GM18868 (cell line): ENCODE results near the gene HBA2.
"Not testable (repeated sequence)": the region's sequence is repeated elsewhere in the genome, so short reads cannot be mapped to it uniquely, and the experiment has no call there.

Experiments
- ATAC-seq: cut with Tn5 transposase; IDR thresholded peaks from one replicate; pipeline ENCODE4 v1.9.1; 2021; ENCODE audit warnings: mild to moderate bottlenecking, moderate library complexity; ENCODE audit not compliant: unreplicated experiment

The HBA2 gene

DNA sequence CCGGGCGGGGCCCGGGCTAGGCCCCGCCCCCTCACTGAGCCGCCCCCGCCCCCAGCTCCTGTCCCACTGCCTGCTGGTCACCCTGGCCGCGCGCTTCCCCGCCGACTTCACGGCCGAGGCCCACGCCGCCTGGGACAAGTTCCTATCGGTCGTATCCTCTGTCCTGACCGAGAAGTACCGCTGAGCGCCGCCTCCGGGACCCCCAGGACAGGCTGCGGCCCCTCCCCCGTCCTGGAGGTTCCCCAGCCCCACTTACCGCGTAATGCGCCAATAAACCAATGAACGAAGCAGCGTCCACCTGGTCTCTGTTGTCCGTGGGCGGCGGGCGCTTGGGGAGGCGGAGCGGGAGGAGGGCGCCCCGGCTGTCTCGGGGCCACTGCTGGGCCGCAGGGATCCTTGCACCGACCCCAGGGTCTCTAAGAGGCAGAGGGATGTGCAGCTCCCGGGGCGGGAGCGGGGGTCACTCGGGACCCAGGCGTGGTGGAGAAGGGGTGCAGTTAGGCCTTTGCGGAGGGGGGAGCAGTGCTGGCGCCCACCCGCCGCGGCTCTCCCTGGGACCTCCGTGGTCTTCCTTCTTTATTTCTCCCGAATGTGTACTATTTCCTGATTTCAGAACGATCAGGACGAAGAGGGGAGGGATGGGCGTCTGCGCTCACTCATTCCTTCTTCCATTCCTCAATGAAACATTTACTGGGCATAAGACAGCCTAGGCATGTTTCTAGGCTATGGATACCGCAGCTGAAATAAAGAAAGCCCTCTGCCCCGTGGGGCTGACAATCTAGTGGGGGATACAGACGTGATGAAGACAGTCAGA, 18.3 kb upstream of the HBA2 start:
- ATAC-seq = no peak

DNA sequence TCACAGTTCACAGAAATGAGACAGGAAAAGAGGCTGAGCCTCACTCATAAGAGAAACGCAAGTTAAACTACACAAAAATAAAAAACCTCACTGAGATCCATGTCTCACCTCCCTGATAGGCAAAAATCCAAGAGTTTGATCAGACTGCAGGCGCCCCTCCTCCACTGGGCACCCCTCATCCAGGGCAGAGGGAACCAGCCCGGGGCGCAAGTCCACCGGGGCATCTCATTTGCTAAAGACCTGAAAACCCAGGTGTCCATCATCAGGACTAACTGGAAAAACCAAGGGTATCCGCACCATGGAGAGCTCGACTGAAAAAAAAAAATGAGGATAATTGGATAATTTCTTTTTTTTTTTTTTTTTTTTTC, 17.7 kb upstream of the HBA2 start:
- no peak for ATAC-seq

DNA sequence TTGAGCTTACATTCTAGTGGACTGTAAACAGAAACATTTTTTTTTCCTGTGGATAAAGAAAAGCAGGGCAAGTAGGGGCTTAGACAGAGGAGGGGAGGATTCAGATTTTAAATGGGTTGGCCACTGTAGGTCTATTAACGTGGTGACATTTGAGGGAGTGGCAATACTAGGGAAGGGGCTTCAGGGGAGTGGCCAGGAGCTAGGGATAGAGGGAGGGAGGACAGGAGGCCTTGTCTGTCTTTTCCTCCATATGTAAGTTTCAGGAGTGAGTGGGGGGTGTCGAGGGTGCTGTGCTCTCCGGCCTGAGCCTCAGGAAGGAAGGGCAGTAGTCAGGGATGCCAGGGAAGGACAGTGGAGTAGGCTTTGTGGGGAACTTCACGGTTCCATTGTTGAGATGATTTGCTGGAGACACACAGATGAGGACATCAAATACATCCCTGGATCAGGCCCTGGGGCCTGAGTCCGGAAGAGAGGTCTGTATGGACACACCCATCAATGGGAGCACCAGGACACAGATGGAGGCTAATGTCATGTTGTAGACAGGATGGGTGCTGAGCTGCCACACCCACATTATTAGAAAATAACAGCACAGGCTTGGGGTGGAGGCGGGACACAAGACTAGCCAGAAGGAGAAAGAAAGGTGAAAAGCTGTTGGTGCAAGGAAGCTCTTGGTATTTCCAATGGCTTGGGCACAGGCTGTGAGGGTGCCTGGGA, 13.4 kb upstream of the HBA2 start:
- no peak for ATAC-seq

DNA sequence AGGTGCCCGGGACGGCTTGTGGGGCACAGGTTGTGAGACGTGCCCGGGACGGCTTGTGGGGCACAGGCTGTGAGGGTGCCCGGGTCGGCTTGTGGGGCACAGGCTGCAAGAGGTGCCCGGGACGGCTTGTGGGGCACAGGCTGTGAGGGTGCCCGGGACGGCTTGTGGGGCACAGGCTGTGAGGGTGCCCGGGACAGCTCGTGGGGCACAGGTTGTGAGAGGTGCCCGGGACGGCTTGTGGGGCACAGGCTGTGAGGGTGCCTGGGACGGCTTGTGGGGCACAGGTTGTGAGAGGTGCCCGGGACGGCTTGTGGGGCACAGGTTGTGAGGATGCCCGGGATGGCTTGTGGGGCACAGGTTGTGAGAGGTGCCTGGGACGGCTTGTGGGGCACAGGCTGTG, 12.4 kb upstream of the HBA2 start:
- not testable (repeated sequence) for ATAC-seq

DNA sequence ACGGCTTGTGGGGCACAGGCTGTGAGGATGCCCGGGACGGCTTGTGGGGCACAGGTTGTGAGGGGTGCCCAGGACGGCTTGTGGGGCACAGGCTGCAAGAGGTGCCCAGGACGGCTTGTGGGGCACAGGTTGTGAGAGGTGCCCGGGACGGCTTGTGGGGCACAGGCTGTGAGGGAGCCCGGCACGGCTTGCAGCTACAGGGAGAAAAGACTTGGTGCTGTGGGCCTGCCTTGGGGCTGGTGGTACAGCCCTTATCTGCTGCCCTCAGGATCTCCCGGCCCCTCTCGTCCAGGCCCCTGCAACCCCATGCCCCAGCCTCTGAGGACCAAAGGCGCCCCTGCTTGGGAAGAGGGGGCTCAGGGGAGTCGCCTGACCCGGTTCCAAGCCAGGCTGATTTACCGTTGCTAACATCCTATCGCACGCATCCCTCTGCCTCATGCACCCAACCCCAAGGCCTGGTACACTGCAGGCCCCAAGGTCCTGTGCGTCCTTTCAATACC, 11.9 kb upstream of the HBA2 start:
- no peak for ATAC-seq

DNA sequence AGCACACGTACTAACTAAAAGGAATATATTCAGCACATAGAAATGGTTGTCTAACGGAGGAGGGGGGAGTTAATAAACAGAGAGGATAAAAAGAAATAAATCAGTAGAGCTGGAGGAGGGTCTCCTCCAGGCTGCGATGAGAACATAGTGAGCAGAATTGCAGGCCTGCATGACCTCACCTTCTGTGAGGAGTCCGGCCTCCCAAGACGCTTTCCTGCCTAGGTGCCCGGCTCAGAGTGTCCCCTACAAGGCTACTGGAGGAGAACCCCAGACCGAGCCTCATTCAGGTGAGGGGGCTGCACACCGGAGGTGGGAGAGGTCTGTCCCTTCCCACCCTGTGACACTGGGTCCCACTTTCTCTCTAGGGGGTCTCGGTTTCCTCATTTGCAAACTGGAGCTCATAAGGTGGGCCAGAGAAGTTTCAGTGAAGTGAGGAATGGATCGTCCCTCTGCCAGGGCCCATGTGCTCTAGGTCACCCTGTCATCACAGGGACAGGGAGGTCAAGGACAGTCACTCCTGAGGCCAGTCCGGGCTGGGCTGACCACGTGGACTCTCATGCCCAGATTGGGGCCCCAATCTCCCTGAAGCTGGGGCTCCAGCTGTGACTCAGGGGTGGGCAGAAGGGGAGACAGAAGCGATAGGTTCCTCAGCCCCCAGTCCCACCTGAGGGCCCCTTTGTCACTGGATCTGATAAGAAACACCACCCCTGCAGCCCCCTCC, 10.2 kb upstream of the HBA2 start:
- ATAC-seq = no peak

DNA sequence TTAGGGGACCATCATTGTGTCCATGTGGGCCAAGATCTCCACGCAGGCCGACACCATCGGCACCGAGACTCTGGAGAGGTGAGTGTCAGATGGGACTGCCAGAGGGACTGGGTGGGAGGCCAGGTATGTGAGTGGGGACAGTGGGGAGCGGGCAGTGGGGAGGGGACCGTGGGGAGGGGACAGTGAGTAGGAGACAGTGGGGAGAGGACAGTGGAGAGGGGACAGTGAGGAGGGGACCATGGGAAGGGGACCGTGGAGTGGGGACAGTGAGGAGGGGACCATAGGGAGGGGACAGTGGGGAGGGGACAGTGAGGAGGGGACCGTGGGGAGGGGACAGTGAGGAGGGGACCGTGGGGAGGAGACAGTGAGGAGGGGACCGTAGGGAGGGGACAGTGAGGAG, 9.5 kb upstream of the HBA2 start:
- ATAC-seq = not testable (repeated sequence)

DNA sequence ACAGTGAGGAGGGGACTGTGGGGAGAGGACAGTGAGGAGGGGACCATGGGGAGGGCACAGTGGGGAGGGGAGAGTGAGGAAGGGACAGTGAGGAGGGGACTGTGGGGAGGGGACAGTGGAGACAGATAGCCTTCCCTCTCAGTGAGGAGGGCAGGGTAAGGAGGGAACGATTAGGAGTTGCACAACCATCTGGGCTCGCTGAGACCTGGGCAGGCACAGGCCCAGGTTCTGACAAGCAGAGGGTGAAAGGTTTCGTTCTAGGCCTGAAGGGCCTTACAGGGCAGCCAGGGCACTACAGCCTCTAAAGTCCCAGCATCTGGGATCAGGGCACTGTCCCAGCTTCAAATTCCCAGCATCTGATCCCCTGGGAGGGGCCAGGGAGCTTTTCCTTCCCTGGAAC, 9.0 kb upstream of the HBA2 start:
- not testable (repeated sequence) for ATAC-seq

DNA sequence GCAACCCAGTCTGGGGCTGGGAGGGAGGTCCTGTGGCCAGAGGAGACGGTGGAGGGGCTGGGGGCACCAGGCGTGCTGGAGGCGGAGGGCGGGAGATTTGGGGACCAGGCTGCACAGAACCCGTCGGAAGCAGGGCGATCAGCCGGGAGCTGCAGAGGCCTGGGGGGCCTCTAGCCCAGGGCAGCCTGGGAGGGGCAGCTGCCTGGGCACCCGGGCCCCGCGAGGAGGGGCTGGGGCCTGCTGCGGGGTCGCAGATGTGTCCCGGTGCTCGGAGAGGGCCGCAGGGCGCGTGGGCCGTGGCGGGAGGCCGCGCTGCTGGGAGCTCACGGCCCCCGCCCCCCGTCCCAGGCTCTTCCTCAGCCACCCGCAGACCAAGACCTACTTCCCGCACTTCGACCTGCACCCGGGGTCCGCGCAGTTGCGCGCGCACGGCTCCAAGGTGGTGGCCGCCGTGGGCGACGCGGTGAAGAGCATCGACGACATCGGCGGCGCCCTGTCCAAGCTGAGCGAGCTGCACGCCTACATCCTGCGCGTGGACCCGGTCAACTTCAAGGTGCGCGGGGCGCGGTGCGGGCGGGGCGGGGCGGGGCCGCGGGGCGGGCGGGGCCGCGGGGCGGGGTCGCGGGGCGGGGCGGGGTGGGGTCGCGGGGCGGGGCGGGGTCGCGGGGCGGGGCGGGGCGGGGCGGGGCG, 8.4 kb upstream of the HBA2 start:
- ATAC-seq = not testable (repeated sequence)

DNA sequence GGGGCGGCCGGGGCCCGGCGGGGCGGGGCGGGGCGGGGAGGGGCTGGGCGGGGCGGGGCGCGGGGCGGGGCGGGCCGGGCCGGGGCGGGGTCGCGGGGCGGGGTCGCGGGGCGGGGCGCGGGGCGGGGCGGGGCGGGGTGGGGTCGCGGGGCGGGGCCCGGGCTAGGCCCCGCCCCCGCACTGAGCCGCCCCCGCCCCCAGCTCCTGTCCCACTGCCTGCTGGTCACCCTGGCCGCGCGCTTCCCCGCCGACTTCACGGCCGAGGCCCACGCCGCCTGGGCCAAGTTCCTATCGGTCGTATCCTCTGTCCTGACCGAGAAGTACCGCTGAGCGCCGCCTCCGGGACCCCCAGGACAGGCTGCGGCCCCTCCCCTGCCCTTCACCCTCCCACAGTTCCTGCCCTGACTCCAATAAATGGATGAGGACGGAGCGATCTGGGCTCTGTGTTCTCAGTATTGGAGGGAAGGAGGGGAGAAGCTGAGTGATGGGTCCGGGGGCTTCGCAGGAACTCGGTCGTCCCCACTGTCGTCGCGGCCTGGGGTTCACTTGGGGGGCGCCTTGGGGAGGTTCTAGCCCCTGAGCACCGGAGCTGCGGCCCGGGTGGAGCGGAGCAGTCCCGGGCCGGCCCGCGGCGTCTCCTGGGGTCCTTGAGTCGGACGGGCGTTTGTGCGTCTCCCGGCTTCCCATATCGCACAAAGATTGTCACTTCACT, 7.7 kb upstream of the HBA2 start:
- no peak for ATAC-seq

DNA sequence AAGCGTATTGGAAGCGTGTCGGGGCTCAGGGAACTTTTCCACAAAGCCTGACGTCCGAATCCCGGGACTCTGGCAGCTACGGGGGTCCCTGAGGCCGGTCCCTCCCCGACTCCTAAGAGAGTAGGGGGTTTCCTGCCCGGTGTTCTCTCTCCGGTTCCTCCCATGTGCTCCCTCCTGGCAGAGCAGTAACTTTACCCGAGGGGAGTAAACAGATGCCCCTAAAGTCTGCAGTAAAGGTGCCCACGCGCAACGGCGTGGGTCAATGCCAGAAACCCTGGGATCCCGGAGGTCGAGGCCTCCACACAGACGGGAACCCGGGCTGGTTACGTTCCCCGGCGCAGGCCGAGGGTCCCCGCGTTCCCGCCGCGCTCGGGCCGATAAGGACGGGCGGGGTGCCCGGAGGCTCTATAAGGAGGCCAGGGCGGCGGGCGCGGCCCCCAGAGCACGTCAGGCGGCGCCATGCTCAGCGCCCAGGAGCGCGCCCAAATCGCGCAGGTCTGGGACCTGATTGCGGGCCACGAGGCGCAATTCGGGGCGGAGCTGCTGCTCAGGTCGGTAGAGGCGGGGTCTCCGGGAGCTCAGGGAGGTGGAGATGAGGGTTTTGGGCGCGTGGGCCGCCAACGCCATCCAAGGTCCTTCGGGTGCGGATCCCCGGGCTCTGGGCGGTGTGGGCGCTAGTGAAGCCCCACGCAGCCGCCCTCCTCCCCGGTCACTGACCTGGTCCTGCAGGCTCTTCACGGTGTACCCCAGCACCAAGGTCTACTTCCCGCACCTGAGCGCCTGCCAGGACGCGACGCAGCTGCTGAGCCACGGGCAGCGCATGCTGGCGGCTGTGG, 6.9 kb upstream of the HBA2 start, which contains the start of gene HBM:
Gene HBM, plus strand, starts transcription at position 440 of the 836 bp plus-strand sequence. Its CDS starts 20 bp downstream, at position 460.
- ATAC-seq = no peak

DNA sequence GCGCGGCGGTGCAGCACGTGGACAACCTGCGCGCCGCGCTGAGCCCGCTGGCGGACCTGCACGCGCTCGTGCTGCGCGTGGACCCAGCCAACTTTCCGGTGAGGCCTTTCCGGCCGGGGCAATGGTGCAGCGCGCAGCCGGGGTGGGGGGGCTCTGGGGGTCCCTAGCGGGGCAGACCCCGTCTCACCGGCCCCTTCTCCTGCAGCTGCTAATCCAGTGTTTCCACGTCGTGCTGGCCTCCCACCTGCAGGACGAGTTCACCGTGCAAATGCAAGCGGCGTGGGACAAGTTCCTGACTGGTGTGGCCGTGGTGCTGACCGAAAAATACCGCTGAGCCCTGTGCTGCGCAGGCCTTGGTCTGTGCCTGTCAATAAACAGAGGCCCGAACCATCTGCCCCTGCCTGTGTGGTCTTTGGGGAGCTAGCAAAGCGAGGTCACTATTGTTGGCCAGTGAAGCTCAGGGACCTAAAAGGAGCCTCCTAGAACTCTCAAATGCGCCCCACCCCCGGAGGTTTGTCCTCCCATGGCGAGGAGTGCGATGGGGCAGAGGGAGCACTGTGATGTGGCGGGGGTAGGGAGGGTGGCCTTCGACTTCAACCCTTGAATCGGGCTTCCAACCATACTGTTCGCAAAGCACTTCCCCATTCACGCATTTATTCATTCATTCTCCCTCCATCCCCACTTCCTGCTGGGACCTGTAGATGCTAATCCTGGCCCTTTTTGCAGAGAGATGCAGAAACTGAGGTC, 6.1 kb upstream of the HBA2 start:
- no peak for ATAC-seq

DNA sequence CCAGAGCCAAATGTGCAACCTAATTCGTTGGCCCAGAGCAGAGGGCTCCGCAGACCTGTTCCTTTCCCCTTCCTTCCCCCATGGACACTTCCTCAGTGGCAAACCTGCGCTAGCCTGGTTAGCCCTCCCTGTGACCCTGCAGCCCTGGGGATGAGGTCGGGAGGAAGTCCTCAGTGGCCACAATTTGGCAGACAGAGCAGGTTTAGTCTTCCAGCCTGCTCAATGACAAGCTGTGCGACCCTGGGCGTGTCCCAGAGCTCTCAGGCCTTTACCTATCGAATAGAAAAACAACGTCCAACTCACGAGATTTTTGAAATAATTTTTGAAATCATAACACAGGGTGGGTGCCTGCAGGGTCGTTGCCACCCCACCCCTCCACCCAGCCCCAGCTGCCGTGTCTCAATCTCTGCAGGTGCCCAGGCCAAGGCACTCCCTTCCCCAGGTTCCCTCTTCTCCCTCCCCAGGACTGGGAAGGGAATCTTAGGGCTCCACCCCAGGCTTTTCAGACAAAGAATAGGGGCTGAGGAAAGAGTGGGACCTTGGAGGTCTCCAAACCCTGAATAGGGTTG, 5.5 kb upstream of the HBA2 start:
- no peak for ATAC-seq

DNA sequence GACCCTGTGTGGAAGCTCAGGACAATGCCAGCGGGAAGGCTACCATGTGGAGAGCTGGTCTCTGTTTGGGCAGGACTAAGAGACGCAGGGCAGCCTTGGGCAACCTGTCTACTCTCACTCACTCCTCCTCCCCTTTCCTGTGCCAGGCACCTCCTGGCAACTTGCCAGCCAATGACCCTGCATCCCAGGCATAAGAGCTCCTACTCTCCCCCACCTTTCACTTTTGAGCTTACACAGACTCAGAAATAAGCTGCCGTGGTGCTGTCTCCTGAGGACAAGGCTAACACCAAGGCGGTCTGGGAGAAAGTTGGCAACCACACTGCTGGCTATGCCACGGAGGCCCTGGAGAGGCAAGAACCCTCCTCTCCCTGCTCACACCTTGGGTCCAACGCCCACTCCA, 4.3 kb upstream of the HBA2 start:
- ATAC-seq = no peak

DNA sequence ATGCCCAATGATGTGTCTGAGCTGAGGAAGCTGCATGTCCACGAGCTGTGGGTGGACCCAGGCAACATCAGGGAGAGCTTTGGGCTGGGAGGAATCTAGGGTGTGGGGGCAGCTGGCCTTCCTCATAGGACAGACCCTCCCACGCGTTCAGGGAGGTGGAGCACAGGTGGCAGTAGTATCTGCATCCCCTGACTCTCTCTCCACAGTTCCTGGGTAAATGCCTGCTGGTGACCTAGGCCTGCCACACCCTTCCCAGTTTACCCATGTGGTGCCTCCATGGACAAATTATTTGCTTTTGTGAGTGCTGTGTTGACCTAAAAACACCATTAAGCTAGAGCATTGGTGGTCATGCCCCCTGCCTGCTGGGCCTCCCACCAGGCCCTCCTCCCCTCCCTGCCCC, 3.7 kb upstream of the HBA2 start:
- no peak for ATAC-seq

DNA sequence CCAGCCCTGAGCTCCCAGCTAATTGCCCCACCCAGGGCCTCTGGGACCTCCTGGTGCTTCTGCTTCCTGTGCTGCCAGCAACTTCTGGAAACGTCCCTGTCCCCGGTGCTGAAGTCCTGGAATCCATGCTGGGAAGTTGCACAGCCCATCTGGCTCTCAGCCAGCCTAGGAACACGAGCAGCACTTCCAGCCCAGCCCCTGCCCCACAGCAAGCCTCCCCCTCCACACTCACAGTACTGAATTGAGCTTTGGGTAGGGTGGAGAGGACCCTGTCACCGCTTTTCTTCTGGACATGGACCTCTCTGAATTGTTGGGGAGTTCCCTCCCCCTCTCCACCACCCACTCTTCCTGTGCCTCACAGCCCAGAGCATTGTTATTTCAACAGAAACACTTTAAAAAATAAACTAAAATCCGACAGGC, 2.6 kb upstream of the HBA2 start:
- ATAC-seq = not testable (repeated sequence)

DNA sequence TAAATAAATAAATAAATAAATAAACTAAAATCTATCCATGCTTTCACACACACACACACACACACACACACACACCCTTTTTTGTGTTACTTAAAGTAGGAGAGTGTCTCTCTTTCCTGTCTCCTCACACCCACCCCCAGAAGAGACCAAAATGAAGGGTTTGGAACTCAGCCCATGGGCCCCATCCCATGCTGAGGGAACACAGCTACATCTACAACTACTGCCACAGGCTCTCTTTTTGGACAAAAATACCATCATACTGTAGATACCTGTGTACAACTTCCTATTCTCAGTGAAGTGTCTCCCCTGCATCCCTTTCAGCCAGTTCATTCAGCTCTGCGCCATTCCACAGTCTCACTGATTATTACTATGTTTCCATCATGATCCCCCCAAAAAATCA, 1.9 kb upstream of the HBA2 start:
- no peak for ATAC-seq

DNA sequence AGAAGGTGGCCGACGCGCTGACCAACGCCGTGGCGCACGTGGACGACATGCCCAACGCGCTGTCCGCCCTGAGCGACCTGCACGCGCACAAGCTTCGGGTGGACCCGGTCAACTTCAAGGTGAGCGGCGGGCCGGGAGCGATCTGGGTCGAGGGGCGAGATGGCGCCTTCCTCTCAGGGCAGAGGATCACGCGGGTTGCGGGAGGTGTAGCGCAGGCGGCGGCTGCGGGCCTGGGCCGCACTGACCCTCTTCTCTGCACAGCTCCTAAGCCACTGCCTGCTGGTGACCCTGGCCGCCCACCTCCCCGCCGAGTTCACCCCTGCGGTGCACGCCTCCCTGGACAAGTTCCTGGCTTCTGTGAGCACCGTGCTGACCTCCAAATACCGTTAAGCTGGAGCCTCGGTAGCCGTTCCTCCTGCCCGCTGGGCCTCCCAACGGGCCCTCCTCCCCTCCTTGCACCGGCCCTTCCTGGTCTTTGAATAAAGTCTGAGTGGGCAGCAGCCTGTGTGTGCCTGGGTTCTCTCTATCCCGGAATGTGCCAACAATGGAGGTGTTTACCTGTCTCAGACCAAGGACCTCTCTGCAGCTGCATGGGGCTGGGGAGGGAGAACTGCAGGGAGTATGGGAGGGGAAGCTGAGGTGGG, 657 bp downstream of the HBA2 start:
- ATAC-seq = not testable (repeated sequence)
